Activated CD4-positive, alpha-beta T cell treated with anti-CD3 and anti-CD28 coated beads, Interleukin-2, amount 50 U/mL, for 4 hours (primary cell): ENCODE measurements around the gene DENND1B.

Source experiments
- DNase-seq, 2 experiments: peaks; one replicate each; pipeline ENCODE4 v3.0.0-alpha.2; 2020

The DENND1B gene, protein sequence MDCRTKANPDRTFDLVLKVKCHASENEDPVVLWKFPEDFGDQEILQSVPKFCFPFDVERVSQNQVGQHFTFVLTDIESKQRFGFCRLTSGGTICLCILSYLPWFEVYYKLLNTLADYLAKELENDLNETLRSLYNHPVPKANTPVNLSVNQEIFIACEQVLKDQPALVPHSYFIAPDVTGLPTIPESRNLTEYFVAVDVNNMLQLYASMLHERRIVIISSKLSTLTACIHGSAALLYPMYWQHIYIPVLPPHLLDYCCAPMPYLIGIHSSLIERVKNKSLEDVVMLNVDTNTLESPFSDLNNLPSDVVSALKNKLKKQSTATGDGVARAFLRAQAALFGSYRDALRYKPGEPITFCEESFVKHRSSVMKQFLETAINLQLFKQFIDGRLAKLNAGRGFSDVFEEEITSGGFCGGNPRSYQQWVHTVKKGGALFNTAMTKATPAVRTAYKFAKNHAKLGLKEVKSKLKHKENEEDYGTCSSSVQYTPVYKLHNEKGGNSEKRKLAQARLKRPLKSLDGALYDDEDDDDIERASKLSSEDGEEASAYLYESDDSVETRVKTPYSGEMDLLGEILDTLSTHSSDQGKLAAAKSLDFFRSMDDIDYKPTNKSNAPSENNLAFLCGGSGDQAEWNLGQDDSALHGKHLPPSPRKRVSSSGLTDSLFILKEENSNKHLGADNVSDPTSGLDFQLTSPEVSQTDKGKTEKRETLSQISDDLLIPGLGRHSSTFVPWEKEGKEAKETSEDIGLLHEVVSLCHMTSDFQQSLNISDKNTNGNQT

DNA sequence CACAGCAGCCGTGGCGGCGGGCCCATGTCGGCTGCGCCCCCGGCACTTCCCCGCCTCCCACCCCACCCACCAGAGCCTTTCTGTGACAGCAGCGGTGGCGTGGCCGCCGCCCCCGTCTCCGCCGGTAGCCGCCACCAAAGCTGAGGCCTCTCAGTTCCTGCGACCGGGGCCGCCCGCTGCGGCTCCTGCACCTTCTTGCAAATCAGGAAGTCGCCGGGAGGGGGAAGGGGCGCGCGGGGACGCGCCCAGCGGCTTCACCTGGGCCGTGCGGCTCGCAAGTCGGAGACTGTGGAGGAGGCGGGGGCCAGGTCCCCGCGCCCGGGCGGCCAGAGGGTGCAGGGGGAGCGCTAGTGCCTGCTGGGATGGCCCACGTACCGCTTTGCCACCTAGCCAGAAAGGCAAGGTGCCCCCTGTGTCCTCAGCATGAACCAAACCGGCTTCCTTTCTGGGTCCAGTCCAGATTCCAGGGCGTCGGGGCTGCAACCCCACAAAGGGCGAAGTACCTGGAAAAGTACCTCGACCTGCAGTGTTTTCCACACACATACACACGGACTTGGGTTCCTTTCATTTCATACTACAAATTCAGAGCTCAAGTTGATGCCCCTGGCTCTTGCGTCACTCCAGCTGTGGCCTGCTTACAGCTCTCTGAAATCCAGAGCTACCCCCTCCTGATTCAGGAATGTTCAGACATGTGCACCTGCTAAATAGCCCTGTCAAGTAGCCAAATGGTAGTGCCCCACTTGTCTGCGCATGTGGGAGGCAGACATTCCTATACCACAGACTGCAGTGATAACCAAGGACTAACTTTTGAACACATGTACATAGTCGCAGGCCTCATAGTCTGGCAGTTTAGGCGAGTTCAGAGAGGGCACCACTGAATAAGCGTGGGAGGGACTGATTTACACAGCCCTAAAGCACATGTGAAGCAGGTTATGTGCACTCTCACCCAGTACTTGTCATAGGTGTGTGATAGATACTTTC lies at the start of gene DENND1B:
DENND1B (minus strand) TSS at position 199 of the 981 bp plus-strand sequence. CDS start 325 bp downstream, outside the sequence.
- peak; percentile 63 to 71 for DNase-seq

DNA sequence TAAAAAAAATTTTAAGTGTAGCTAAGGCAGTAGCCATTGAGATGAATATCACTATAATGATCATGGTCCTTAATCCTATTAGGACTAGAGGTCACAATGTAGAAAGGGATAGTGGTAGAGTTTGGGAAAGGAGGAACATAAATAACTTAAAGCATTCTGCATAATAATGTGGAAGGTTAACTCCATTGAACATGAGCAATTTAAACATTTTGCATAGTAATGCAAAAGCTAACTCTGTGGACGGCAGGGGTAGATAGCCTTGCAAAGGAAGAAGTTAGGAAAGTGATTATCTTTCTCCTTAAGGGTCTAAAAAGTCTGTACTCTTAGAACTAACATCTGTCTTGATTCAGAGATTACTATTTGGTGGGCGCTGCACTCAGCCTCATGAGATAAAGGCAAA lies 39.0 kb upstream of the DENND1B start:
- DNase-seq, result no peak

DNA sequence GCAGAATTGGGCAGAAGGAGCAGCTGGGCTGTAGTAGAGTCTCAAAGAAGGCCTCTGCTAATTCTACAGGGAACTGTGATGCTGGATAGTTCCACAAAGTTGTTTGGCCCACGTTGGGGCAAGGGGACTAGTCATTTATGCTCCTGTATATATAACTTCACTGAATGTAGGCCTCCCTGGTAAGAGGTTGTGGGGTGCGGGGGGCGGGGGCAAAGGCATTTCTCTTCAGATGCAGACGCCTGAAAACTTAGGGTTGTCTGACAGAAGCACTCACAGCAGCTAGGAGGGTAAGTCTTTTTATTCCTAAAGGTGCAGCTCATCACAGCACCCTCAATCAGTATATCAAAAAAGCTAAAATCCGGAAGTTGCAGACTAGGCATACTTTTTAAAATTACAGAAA lies 38.5 kb upstream of the DENND1B start:
- DNase-seq, result no peak

DNA sequence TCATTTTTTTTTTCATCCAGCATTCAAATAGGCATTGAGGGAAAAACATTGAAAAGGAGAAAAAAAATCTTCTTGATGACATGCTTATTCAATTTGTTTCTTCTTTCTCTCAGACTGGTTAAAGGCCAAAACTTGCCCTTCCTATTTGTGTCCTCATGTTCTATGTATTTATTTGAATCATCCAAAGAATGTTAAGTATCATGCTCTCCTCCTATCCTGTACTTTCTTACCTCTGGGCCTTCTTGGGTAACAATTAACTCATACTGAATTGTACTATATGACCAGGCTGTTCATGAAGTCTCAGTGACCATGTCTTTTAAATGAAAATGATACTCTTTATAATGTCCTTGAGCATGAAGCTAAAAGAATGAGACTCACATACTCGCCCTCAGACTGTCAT lies 36.5 kb upstream of the DENND1B start:
- no peak for DNase-seq

DNA sequence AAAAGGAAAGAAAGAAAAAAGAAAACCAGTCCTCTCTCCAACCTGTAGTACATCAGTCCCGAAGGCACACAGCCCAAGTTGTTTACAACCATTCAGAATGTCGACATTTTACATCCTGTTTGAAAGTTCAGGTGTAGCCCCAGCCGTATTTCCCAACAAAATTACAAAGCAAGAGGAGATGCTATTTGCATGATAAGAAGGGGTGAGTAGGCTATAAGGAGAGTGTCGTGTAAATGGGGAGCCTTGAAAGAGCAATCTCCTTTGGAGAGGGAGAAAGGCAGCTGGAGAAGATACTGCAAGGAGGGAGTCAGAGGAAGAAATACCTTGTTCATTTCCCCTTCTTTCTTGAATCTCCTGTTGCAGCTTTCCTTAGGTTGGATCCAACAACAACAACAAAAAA lies 35.5 kb upstream of the DENND1B start:
- DNase-seq, result no peak

DNA sequence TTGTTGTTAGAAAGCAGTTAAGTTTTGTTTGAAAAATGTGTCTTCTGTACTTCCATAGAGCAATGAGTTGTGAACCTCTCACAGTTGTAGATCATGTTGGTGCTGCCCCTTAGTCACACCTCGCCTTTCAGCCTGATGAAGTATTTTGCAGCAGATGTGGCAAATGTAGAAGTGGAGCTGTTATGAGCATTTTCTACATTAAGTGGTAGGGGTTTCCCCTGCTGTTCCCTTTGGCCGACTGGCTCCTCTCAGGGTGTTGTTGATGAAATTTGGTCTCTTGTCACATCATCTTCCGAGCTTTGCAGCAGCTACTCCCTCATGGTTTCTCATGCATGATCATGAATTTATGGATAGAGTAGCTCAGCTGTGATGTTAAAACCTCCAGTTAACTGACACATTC lies 33.6 kb upstream of the DENND1B start:
- no peak for DNase-seq

DNA sequence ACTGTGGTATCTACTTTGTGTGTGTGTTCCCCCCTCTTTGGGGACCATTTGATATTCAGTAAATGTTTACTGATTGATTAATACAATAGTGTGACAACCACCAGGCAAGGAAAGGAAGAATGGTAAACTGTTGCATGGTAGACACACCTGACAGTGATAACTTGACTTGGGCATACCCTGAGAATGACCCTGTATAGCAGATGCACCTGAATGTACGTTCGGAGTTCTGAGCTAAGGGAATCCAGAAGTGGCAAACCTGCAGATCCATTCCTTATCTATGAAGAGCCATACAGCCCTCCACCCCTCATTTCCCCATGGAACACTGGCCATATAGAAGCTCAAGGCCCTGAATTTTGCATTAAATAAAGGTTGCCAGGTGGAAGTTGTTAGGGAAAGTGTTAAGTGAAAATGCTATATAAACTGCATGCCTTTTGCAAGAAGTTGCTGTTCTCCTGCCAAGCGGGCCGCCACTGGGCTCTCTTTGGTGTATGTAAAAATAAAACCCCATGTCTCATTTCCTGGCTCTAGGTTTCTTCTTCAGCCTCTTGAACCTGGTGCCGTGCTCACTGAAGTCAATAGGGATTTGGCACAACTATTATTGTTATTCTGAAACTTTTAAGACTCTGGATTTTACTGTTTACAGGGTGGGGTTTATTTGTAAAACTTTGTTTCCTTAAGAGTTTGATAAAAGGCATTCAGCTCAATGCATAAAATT lies 32.6 kb upstream of the DENND1B start:
- DNase-seq, result no peak

DNA sequence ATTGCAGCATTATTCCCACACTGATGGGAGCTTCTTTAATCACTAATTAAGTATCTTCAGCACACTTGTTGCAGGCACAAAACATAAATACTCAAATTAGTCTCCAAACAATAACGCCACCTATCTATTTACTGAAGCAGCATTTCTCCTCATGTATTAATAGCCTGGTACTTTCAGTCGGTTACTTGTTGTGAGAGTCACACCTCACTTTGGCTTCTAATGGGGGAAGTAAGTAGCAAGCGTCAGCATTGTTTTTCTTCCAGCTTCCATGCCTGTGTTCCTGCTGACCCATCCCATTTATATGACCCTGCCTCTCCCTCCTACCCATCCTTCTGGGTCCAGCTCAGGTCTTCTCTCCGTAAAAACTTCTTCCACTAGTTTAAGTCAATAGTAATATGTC lies 31.9 kb upstream of the DENND1B start:
- DNase-seq, result no peak

DNA sequence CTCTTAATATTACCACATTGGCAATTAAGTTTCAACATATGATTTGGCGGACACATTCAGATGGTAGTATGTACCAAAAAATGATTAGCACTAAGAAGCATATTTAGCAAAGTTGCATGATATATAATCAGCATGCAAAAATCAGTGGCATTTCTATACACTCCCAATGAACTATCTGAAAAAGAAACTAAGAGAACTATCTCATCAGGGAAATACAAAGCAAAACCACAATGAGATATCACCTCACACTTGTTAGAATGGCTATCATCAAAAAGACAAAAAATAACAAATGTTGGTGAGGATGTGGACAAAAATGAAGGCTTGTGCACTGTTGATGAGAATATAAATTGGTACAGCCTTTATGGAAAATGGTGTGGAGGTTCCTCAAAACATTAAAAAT lies 31.4 kb upstream of the DENND1B start:
- DNase-seq, result no peak

DNA sequence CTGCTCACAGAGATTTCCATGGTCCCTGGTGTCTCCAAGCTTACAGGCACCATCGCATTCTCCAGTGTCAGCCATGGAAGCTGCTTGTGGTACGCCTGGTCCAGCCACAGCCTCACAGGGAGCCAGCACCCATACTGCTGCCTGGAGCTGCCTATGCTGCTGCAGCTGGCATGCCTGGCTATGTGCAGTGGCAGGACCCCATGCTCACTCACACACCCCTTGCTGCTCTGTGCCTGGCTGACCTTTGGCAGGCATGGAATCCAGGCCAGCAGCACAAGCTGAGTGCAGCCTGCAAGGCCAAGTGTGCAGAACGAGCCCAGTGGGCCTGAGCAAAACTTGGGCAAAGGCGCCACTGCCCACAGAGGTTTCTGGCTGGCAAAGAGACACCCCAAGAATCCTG lies 26.4 kb upstream of the DENND1B start:
- DNase-seq, result no peak

DNA sequence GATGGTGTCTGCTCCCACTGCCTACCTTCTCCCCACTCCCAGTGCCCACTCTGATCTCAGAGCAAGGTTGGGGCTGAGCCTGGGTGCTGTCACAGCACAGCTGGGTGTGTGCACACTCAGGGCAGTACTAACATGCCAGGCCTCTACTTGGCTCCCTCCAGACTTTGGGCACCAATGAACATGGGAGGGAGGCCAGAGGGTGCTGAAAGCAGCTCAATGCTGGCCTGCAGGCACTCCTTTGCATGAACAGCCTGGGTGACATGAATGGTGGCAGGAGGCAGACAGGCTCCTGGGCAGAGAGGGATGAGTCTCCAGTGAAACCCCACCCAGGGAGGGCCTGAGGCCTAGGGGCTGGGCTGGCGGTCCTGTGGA lies 25.8 kb upstream of the DENND1B start:
- no peak for DNase-seq

DNA sequence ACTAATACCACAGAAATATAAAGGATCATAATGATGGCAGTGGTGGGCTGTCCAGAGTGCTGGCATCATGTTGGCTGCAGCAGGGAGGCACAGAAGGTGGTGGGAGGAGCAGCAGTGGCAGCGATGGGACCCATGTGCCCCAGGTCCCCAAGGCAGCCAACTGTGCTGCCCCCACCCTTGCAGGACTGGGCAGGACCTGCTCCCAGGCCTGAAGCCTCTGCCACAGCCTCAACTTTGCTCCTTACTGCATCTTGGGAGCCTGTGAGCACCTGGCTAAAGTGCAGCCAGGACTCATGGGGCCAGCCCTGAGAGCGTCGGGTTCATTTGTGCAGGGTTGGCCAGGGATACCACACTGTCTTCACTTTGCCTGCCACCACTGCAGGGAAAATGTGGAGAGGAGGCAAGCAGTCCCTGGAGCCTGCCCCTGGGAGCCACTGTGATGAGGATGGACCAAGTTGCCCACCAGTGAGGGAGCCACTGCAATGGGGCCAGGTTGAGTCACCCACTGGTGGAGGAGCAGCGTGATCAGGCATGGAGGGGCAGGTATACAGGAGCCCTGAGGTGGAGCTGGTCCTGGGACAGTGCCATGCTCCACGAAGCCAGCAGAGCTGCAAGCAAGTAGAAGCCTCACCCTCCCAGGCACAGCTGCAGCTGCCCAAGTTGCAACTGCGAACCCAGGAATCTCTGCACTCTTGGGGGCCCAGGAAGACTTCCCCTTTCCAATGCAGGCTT lies 25.3 kb upstream of the DENND1B start:
- DNase-seq, result no peak

DNA sequence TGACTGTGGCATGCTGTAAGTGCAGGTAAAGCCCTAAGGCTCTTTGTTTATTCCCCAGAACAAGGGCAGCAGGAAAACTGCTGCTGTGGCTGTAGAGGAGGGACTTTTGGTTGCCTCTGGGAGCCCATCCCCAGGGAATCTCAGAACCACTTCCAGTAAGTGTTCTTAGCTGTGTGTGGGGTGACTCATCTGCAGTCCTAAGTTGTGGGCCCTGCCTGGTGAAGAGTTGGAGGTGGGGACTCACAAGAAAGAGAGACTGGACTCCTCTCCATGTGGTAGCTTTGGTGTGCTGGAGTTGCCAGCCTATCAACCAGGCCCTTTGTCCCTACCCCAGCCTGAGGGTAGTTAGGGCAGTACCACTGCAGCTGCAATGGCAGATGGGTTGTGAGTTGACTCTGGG lies 24.0 kb upstream of the DENND1B start:
- DNase-seq, result no peak

DNA sequence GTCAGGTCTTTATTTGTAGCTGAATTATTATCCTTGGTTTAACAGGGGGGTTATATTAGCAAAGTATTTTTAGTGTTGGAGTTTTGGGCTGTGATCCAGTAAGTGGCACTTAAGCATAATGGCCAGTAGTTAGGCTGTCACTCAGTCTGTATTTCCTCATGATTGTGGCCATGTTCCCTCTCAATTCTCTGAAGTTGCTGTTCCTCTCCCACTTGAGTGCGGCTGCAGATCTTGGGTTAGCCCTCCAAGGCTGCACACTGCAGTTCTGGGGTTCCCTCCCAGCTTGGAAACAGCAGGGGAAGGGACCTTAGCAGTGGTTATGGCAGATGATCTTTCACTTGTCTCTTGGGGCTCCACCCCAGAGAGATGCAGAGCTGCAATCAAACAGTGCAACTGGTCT lies 23.2 kb upstream of the DENND1B start:
- DNase-seq, result no peak

DNA sequence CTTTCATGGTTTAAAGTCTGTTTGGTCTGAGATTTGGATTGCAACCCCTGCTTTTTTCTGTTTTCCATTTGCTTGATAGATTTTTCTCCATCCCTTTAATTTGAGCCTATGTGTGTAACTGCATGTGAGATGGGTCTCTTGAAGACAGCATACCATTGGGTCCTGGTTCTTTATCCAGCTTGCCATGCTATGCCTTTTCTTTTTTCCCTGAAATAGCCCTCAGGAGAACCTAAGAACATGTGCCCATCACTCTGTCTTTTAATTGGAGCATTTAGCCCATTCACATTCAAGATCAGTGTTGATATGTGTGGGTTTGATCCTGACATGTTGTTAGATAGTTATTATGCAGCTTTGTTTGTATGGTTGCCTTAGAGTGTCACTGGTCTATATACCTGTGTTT lies 21.7 kb upstream of the DENND1B start:
- DNase-seq, result no peak

DNA sequence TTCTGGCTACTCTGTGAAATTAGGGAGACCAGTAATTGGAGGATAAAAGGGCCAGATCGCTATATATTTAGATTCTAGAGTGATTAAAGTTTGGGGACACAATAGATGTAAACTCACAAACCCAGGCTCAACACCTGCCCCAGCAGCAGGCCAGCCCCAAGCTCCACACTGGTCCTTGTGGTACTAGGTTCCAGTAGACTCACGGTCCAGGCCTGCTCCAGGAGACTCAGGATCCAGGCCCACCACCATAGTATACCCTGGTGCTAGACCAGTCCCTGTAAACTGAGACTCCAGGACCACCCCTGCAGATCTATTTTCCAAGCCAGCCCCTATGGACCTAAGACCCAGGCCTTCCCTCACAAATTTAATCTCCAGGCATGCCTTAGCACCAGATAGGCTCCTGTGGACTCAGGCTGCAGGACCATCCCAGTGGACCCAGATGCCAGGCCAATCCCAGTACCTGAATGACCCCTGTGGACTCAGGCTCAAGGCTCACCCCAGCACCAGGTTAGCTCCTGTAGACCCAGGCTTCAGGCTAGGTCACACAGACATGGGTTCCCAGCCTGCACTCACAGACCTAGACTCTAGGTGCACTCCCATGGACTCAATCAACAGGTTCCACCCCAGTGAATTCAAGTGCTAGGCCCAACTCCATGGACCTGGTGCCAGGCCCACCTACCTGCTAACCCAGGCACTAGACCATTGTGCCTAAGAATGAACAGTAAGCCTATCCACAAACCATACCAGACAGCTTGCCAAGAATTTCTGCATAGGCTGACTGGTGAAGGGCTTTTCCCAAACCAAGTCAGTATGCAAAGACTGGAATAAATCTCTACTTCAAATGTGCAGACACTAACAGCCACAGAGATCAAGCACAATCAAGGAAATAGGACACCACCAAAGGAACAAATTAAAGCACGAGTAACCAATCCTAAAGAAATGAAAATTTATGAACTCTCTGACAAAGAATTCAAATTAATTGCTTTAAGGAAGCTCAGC lies 13.8 kb upstream of the DENND1B start:
- DNase-seq, result no peak

DNA sequence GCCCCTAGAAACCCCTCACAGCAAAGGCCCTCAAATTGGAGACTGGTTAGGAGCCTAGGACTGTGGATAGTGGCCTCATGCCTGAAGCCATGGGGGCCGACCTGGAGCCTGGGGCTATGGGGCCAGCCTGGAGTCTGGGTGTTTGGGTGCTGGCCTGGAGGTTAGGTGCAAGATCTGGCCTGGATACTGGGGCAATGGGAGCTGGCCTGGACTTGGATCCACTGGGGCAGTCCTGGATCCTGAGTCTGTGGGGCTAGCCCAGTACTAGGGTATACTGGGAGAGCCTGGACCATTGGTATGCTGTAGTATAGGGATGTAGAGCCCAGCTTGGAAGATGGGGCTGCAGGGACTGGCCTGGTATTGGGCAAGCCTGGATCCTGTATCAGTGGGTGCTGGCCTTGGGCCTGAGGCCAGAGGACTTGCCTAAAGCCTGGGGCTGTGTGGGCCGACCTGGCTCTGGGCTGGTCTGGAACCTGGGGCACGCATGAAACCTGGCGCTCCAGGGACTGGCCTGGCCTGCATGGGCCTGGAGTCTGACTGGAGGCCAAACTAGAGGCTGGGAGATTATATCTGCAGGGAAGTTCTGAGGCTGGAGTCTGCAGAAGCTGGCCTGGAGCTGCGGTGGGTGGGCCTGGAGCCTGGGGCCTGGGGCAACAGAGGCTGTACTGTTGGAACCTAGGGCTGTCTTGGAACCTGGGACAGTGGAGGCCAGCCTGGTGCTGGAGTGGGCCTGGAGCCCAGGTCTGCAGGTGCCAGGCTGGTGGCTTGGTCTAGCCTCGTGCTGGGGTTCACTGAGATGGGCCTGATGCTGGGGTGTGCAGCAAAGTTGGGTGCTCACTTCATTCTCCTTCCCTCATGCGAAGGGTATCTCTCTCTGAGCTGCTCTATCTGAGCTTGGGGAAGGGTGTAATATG lies 12.6 kb upstream of the DENND1B start:
- no peak for DNase-seq

DNA sequence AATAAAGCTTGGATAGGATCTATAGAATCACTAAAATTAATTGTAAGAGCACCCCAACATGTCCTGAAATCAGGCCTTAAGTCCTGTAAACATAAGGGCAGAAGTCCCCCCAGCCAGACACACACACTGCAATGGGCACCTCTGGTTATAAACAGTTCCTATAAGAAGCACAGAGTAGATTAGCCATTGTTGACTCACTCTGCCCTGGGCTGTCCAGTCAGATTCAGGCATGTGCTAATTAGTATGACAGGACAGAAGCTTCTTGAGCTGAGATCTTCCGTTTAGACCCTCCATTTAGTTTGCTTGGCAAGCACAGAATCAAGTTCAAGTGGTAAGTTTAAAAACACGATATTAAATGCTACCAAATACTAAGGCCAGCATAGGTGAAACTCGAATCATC lies 11.8 kb upstream of the DENND1B start:
- DNase-seq, result no peak

DNA sequence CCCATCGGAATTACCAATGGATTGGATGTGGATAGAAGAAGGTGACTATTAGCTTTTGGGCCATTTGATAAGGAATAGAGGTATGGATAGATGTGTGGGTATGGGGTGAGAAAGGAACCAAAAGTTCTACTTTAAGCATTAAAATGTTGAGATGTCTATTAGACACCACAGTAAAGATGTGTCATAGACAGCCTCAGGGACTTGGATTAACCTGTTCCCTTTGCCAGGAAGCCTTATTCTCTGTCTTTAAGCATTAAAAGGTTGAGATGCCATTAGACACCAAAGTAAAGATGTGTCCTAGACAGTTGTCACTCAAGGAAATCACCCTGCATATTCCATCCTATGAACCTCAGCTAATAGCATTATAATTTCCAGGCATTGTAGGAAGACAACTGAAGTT lies 11.0 kb upstream of the DENND1B start:
- DNase-seq, result no peak
